ENCODE data around the gene ADAMTS12.

Gene ADAMTS12

GRCh38 chr5:33800241-33800950 is 91.4 kb downstream of the ADAMTS12 start:
- DNase-seq, result no peak

GRCh38 chr5:33795496-33795895 is 96.3 kb downstream of the ADAMTS12 start:
- no peak for DNase-seq

- DNase-seq, result no peak
Observed at GRCh38 chr5:33794550-33795181, 97.1 kb downstream of the ADAMTS12 start.

GRCh38 chr5:33793836-33794549 is 97.8 kb downstream of the ADAMTS12 start:
- DNase-seq, result no peak

- DNase-seq, result no peak
Observed at GRCh38 chr5:33793276-33793675, 98.5 kb downstream of the ADAMTS12 start.

- no peak for DNase-seq
Observed at GRCh38 chr5:33792559-33792958, 99.2 kb downstream of the ADAMTS12 start.

- DNase-seq, result no peak
Observed at GRCh38 chr5:33789567-33789957, 102.2 kb downstream of the ADAMTS12 start.

- DNase-seq, result no peak
Observed at GRCh38 chr5:33788922-33789566, 102.7 kb downstream of the ADAMTS12 start.

GRCh38 chr5:33785571-33785970 is 106.2 kb downstream of the ADAMTS12 start:
- DNase-seq, result no peak

GRCh38 chr5:33781286-33781685 is 110.5 kb downstream of the ADAMTS12 start:
- DNase-seq, result no peak

- no peak for DNase-seq
Observed at GRCh38 chr5:33776151-33776660, 115.6 kb downstream of the ADAMTS12 start.

- no peak for DNase-seq
Observed at GRCh38 chr5:33774341-33774740, 117.4 kb downstream of the ADAMTS12 start.

GRCh38 chr5:33772380-33772897 is 119.4 kb downstream of the ADAMTS12 start:
- DNase-seq, result no peak

GRCh38 chr5:33769968-33770367 is 121.8 kb downstream of the ADAMTS12 start:
- DNase-seq, result no peak

GRCh38 chr5:33769196-33769595 is 122.6 kb downstream of the ADAMTS12 start:
- DNase-seq, result no peak

- no peak for DNase-seq
Observed at GRCh38 chr5:33766023-33766422, 125.8 kb downstream of the ADAMTS12 start.

- DNase-seq, result no peak
Observed at GRCh38 chr5:33764786-33765185, 127.0 kb downstream of the ADAMTS12 start.

- no peak for DNase-seq
Observed at GRCh38 chr5:33763435-33763834, 128.4 kb downstream of the ADAMTS12 start.

- no peak for DNase-seq
Observed at GRCh38 chr5:33762859-33763258, 128.9 kb downstream of the ADAMTS12 start.

GRCh38 chr5:33761139-33761538 is 130.7 kb downstream of the ADAMTS12 start:
- DNase-seq, result no peak

- no peak for DNase-seq
Observed at GRCh38 chr5:33758737-33759136, 133.1 kb downstream of the ADAMTS12 start.

- DNase-seq, result no peak
Observed at GRCh38 chr5:33756491-33756890, 135.3 kb downstream of the ADAMTS12 start.

GRCh38 chr5:33755231-33755630 is 136.6 kb downstream of the ADAMTS12 start:
- DNase-seq, result no peak

Measured in CD4-positive, alpha-beta T cell treated with Interleukin-15 for 1 hour (primary cell).